GM23338 (cell line): ENCODE measurements around the gene MFGE8. TPM values are rescaled to one million over a fixed set of nuclear protein-coding genes. Genes with fewer than 3 reads are reported as not detected.

Source experiments
- ATAC-seq: fragments of 200-7000 bp; cut with Tn5 transposase; 3 replicates; pipeline ENCODE4 v1.9.1; 2020
- DNase-seq: peaks from one replicate; pipeline ENCODE4 v3.0.0-alpha.2; 2015; ENCODE audit warnings: low spot score
- H2AFZ ChIP-seq: fragments of 200-600 bp; sonication (generic); 2 replicates; pipeline ENCODE4 v1.8.0; 2016; ENCODE audit warnings: antibody characterized with exemption, mild to moderate bottlenecking, moderate library complexity
- H3F3A ChIP-seq: fragments of 200-600 bp; sonication (generic); replicated peaks from 2 replicates; pipeline ENCODE4 v1.8.0; 2017; ENCODE audit warnings: antibody characterized with exemption, mixed run types, low read depth
- H3K27ac ChIP-seq: fragments of 200-600 bp; sonication (generic); 2 replicates; pipeline ENCODE4 v1.6.1; 2016; ENCODE audit warnings: low read depth
- H3K27me3 ChIP-seq: fragments of 200-600 bp; sonication (generic); 2 replicates; pipeline ENCODE4 v1.8.0; 2016; ENCODE audit warnings: mild to moderate bottlenecking, mixed run types, moderate library complexity; ENCODE audit not compliant: insufficient read depth
- H3K36me3 ChIP-seq: fragments of 200-600 bp; sonication (generic); 2 replicates; pipeline ENCODE4 v1.8.0; 2016; ENCODE audit warnings: mild to moderate bottlenecking; ENCODE audit not compliant: insufficient read depth
- H3K4me1 ChIP-seq: fragments of 200-600 bp; sonication (generic); 2 replicates; pipeline ENCODE4 v1.8.0; 2016; ENCODE audit warnings: mild to moderate bottlenecking, moderate library complexity; ENCODE audit not compliant: insufficient read depth
- H3K4me2 ChIP-seq: fragments of 200-600 bp; sonication (generic); 2 replicates; pipeline ENCODE4 v1.7.1; 2017; ENCODE audit warnings: mixed run types
- H3K4me3 ChIP-seq: fragments of 200-600 bp; sonication (generic); 2 replicates; pipeline ENCODE4 v1.6.1; 2016; ENCODE audit warnings: mixed run types
- H3K79me2 ChIP-seq: fragments of 200-600 bp; sonication (generic); replicated peaks from 2 replicates; pipeline ENCODE4 v1.8.0; 2017; ENCODE audit warnings: mild to moderate bottlenecking; ENCODE audit not compliant: insufficient read depth
- H3K9me2 ChIP-seq: fragments of 200-600 bp; sonication (generic); 2 replicates; pipeline ENCODE4 v1.8.0; 2017; ENCODE audit not compliant: insufficient read depth
- H4K20me1 ChIP-seq: fragments of 200-600 bp; sonication (generic); replicated peaks from 2 replicates; pipeline ENCODE4 v1.8.0; 2017; ENCODE audit warnings: mild to moderate bottlenecking; ENCODE audit not compliant: insufficient read depth
- H3K27ac Mint-ChIP-seq: 2 replicates; pipeline ENCODE4 v1.8.0; 2020; ENCODE audit warnings: inconsistent platforms, mild to moderate bottlenecking, moderate library complexity, mixed read lengths
- H3K27me3 Mint-ChIP-seq: 3 replicates; pipeline ENCODE4 v1.8.0; 2022; ENCODE audit warnings: low read depth, mild to moderate bottlenecking, moderate library complexity, mixed read lengths, inconsistent platforms; ENCODE audit not compliant: insufficient read depth, poor library complexity
- H3K36me3 Mint-ChIP-seq: 3 replicates; pipeline ENCODE4 v1.8.0; 2021; ENCODE audit warnings: low read depth, mild to moderate bottlenecking, inconsistent platforms, moderate library complexity, mixed read lengths
- H3K4me1 Mint-ChIP-seq: 3 replicates; pipeline ENCODE4 v1.8.0; 2020; ENCODE audit warnings: mild to moderate bottlenecking, inconsistent platforms, mixed read lengths
- H3K4me3 Mint-ChIP-seq: 3 replicates; pipeline ENCODE4 v1.8.0; 2021; ENCODE audit warnings: moderate library complexity, mild to moderate bottlenecking, inconsistent platforms, mixed read lengths
- H3K9me3 Mint-ChIP-seq: 3 replicates; pipeline ENCODE4 v1.8.0; 2020; ENCODE audit warnings: moderate library complexity, mild to moderate bottlenecking, inconsistent platforms, mixed read lengths
- CREB1 ChIP-seq: fragments of 250-450 bp; sonication (Bioruptor Pico); IDR thresholded peaks from 2 replicates; pipeline ENCODE4 v1.5.0; 2020; ENCODE audit warnings: low read depth, mild to moderate bottlenecking, moderate library complexity
- EZH2 ChIP-seq: fragments of 200-600 bp; sonication (generic); IDR thresholded peaks from one replicate; pipeline ENCODE4 v1.8.0; 2017; ENCODE audit warnings: antibody characterized with exemption, mild to moderate bottlenecking, low read depth; ENCODE audit not compliant: unreplicated experiment
- ZNF114 ChIP-seq: fragments of 250-450 bp; sonication (Bioruptor Pico); IDR thresholded peaks from 2 replicates; pipeline ENCODE4 v1.5.0; 2020; ENCODE audit warnings: mild to moderate bottlenecking, moderate library complexity
- polyA plus RNA-seq: library from polyadenylated mRNA; unstranded; fragments of >200 nt; fragmentation: Nextera tagmentation; extraction: Ambion mirVana; gene quantifications from 2 replicates; pipeline ENCODE4 v1.2.1, GENCODE V29; 2016
- total RNA-seq: library from RNA; depleted of rRNA; stranded (reverse); fragments of >200 nt; shearing (Covaris generic); gene quantifications from 2 replicates; pipeline ENCODE4 v1.2.3, GENCODE V29; 2014
- TF ChIP-seq, protein P1 (sequence below): IDR thresholded peaks from 2 replicates; pipeline ENCODE4 v1.6.1; 2016; ENCODE audit warnings: antibody characterized with exemption
- TF ChIP-seq, protein P2 (sequence below), 2 experiments: fragments of 200-600 bp in 1 of 2; sonication (generic) in 1 of 2; conservative IDR thresholded peaks; 2 replicates each; pipeline versions ENCODE4 v1.5.1 to v1.6.1; 2016 to 2017; ENCODE audit warnings: antibody characterized with exemption in 2 of 2, low read depth in 2 of 2, mild to moderate bottlenecking in 2 of 2, moderate library complexity in 1 of 2
- TF ChIP-seq, protein P3 (sequence below): IDR thresholded peaks from one replicate; pipeline ENCODE4 v1.6.1; 2018; ENCODE audit warnings: antibody characterized with exemption; ENCODE audit not compliant: unreplicated experiment

MFGE8 gene
- total and polyA plus RNA-seq, 2 experiments from 2014 or later, result 279 to 671 TPM

DNA sequence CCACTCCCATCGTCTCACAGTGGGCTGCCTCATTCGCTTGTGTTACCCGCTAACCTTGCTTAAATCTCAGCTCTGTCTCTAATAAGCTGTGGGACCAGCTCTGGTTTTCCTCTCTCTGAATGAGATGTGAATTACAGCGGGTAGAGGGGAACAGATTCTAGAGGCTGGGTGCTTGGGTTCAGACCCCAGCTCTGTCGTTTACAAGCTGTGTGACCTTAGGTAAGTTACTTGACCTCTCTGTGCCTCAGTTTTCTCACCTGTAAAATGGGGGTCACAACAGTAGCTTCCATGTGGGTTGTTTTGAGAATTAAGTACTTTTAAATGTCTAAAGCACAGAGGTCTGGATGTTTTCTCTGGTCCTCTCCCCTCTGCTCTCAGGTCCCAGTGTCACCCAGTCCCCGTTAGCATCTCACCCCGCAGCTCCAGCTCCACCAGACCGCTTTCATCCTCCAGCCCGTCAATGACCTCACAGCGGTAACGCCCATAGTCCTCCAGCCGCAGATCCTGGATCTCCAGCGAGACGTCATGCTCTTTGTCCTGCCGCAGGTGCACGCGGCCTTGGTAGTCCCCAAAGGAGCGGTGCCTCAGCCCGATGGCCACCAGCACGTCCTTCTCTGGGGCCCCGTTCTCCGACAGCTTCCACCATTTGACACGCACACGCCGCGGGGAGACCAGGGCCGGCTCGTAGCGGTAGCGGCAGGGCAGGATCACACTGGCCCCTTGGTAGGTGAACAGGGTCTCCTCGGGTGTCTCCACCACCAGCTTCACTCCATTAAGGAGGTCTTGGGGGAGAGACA lies 32.0 kb downstream of the MFGE8 start (continued):
- TF ChIP-seq, protein P1, sequence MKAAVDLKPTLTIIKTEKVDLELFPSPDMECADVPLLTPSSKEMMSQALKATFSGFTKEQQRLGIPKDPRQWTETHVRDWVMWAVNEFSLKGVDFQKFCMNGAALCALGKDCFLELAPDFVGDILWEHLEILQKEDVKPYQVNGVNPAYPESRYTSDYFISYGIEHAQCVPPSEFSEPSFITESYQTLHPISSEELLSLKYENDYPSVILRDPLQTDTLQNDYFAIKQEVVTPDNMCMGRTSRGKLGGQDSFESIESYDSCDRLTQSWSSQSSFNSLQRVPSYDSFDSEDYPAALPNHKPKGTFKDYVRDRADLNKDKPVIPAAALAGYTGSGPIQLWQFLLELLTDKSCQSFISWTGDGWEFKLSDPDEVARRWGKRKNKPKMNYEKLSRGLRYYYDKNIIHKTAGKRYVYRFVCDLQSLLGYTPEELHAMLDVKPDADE, result no peak

DNA sequence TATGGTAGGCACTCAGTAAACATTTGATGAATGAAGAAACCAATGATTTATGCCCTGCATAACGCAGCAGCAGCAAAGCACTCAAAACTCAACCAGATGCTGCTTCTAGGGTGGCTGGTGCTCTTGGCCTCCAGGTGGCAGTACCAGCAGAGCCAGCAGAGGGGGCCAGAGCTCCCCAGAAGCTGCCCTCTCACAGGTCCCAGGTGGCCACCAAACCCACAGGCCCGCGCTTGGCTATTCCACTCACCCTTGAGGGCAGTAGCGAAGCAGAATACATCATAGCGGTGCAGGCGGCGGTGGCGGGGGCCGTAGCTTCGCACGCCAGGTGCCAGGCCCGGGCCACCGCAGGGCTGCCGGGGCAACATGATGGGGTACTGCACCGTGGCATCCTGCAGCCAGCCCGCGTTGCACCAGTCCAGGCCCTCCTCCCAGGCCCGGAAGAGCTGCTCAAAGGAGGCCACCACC lies 34.4 kb downstream of the MFGE8 start:
- no peak overlapping the region for H3K4me3 Mint-ChIP-seq
- no peak overlapping the region for H3K4me2 ChIP-seq
- no peaks in the 10 kb centered on the region for H3K9me3 Mint-ChIP-seq
- DNase-seq, result peak; percentile 93
- peaks cover 15% of the 10 kb centered on the region for H3K27me3 Mint-ChIP-seq
- ATAC-seq, result peak; percentile 92
- TF ChIP-seq, protein P2, sequence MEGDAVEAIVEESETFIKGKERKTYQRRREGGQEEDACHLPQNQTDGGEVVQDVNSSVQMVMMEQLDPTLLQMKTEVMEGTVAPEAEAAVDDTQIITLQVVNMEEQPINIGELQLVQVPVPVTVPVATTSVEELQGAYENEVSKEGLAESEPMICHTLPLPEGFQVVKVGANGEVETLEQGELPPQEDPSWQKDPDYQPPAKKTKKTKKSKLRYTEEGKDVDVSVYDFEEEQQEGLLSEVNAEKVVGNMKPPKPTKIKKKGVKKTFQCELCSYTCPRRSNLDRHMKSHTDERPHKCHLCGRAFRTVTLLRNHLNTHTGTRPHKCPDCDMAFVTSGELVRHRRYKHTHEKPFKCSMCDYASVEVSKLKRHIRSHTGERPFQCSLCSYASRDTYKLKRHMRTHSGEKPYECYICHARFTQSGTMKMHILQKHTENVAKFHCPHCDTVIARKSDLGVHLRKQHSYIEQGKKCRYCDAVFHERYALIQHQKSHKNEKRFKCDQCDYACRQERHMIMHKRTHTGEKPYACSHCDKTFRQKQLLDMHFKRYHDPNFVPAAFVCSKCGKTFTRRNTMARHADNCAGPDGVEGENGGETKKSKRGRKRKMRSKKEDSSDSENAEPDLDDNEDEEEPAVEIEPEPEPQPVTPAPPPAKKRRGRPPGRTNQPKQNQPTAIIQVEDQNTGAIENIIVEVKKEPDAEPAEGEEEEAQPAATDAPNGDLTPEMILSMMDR (conservative IDR thresholded peaks at IDR 0.05; ENCODE audit: low read depth in 2 of 2), result peak; percentile 90 to 94
- TF ChIP-seq, protein P1, result no peak
- TF ChIP-seq CREB1 (CRISPR knock-in tag) (no peak), ZNF114 (CRISPR knock-in tag) (no peak), EZH2 (no peak)
- TF ChIP-seq, protein P3, sequence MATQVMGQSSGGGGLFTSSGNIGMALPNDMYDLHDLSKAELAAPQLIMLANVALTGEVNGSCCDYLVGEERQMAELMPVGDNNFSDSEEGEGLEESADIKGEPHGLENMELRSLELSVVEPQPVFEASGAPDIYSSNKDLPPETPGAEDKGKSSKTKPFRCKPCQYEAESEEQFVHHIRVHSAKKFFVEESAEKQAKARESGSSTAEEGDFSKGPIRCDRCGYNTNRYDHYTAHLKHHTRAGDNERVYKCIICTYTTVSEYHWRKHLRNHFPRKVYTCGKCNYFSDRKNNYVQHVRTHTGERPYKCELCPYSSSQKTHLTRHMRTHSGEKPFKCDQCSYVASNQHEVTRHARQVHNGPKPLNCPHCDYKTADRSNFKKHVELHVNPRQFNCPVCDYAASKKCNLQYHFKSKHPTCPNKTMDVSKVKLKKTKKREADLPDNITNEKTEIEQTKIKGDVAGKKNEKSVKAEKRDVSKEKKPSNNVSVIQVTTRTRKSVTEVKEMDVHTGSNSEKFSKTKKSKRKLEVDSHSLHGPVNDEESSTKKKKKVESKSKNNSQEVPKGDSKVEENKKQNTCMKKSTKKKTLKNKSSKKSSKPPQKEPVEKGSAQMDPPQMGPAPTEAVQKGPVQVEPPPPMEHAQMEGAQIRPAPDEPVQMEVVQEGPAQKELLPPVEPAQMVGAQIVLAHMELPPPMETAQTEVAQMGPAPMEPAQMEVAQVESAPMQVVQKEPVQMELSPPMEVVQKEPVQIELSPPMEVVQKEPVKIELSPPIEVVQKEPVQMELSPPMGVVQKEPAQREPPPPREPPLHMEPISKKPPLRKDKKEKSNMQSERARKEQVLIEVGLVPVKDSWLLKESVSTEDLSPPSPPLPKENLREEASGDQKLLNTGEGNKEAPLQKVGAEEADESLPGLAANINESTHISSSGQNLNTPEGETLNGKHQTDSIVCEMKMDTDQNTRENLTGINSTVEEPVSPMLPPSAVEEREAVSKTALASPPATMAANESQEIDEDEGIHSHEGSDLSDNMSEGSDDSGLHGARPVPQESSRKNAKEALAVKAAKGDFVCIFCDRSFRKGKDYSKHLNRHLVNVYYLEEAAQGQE, result no peak
- no peak overlapping the region for H3K27ac ChIP-seq
- peaks cover 6% of the 10 kb centered on the region; the same call in 1 of the 2 replicates for H3K4me1 ChIP-seq
- no peaks in the 10 kb centered on the region for H3K27me3 ChIP-seq
- no peaks in the 10 kb centered on the region for H3K36me3 ChIP-seq
- no peak overlapping the region for H3K4me3 ChIP-seq
- no peak overlapping the region for H2AFZ ChIP-seq
- peaks cover 51% of the 10 kb centered on the region for H3K36me3 Mint-ChIP-seq
- H3K9me2 ChIP-seq, result no peaks in the 10 kb centered on the region
- no peaks in the 10 kb centered on the region for H4K20me1 ChIP-seq
- H3K4me1 Mint-ChIP-seq, result peaks cover 11% of the 10 kb centered on the region
- H3K79me2 ChIP-seq, result peaks cover 2% of the 10 kb centered on the region; the same call in 1 of the 2 replicates
- no peaks in the 10 kb centered on the region for H3F3A ChIP-seq
- H3K27ac Mint-ChIP-seq, result no peak overlapping the region
